ENCODE measurements around the gene EFHC1. TPM values are rescaled to one million over a fixed set of nuclear protein-coding genes. Genes with fewer than 3 reads are reported as not detected.

The EFHC1 gene
- polyA plus RNA-seq, 1 donor from 2014 or later, result 173 TPM

- Histone ChIP-seq H2AFZ (ENCODE audit: low read depth, low read length) (no peak overlapping the region), H3K4me3 (ENCODE audit: low read length) (no peak overlapping the region), H3K27ac (ENCODE audit: low read length) (no peak overlapping the region), H3K36me3 (ENCODE audit: insufficient read depth, low read length) (no peaks in the 10 kb centered on the region), H3K27me3 (ENCODE audit: insufficient read depth, low read depth, low read length) (no peaks in the 10 kb centered on the region), H3F3A (ENCODE audit: insufficient read depth, low read length, poor library complexity, severe bottlenecking) (no peaks in the 10 kb centered on the region), H3K4me2 (ENCODE audit: low read length) (no peak overlapping the region), H3K9me3 (ENCODE audit: low read length) (no peaks in the 10 kb centered on the region), H4K20me1 (ENCODE audit: insufficient read depth) (no peaks in the 10 kb centered on the region), H3K79me2 (replicated peaks; ENCODE audit: insufficient read depth, low read length) (no peaks in the 10 kb centered on the region), H3K9me2 (ENCODE audit: insufficient read depth, low read length) (no peaks in the 10 kb centered on the region), H3K9ac (ENCODE audit: low read length) (no peak overlapping the region)
- TF ChIP-seq SMC3 (conservative IDR thresholded peaks at IDR 0.05; ENCODE audit: poor library complexity), result no peak
- TF ChIP-seq CTCF (IDR thresholded peaks at IDR 0.05; ENCODE audit: poor library complexity, severe bottlenecking), result no peak
- no peak for TF ChIP-seq MXI1 (conservative IDR thresholded peaks at IDR 0.05; ENCODE audit: poor library complexity, severe bottlenecking)
- TF ChIP-seq TAF1 (IDR thresholded peaks at IDR 0.05; ENCODE audit: low read depth), result no peak
- TF ChIP-seq EP300 (conservative IDR thresholded peaks at IDR 0.05; ENCODE audit: poor library complexity, severe bottlenecking), result no peak
- no peak for TF ChIP-seq RAD21 (conservative IDR thresholded peaks at IDR 0.05)
- no peak for TF ChIP-seq REST (IDR thresholded peaks at IDR 0.05; ENCODE audit: borderline replicate concordance)
- TF ChIP-seq POLR2AphosphoS5 (IDR thresholded peaks at IDR 0.05), result no peak
- no peak for TF ChIP-seq EZH2 (IDR thresholded peaks at IDR 0.05; ENCODE audit: borderline replicate concordance, insufficient read depth, low read length, poor library complexity, severe bottlenecking)
Measured at GRCh38 chr6:52568320-52568719, 148.2 kb downstream of the EFHC1 start.

- H3K9ac ChIP-seq (ENCODE audit: low read length), result no peak overlapping the region
- H3K27ac ChIP-seq (ENCODE audit: low read length), result no peak overlapping the region
Measured at GRCh38 chr6:52570291-52570700, 150.2 kb downstream of the EFHC1 start.

More at GRCh38 chr6:52570291-52570700, 150.2 kb downstream of the EFHC1 start:
- no peak overlapping the region for H2AFZ ChIP-seq (ENCODE audit: low read depth, low read length)
- no peaks in the 10 kb centered on the region for H4K20me1 ChIP-seq (ENCODE audit: insufficient read depth)
- no peaks in the 10 kb centered on the region for H3K36me3 ChIP-seq (ENCODE audit: insufficient read depth, low read length)
- H3K4me3 ChIP-seq (ENCODE audit: low read length), result no peak overlapping the region
- H3K9me2 ChIP-seq (ENCODE audit: insufficient read depth, low read length), result no peaks in the 10 kb centered on the region
- no peaks in the 10 kb centered on the region for H3K79me2 ChIP-seq (replicated peaks; ENCODE audit: insufficient read depth, low read length)
- no peaks in the 10 kb centered on the region for H3F3A ChIP-seq (ENCODE audit: insufficient read depth, low read length, poor library complexity, severe bottlenecking)
- TF ChIP-seq RAD21 (conservative IDR thresholded peaks at IDR 0.05) (no peak), SMC3 (conservative IDR thresholded peaks at IDR 0.05; ENCODE audit: poor library complexity) (no peak), TAF1 (IDR thresholded peaks at IDR 0.05; ENCODE audit: low read depth) (no peak), POLR2AphosphoS5 (IDR thresholded peaks at IDR 0.05) (no peak), EZH2 (IDR thresholded peaks at IDR 0.05; ENCODE audit: borderline replicate concordance, insufficient read depth, low read length, poor library complexity, severe bottlenecking) (no peak), MXI1 (conservative IDR thresholded peaks at IDR 0.05; ENCODE audit: poor library complexity, severe bottlenecking) (no peak), EP300 (conservative IDR thresholded peaks at IDR 0.05; ENCODE audit: poor library complexity, severe bottlenecking) (no peak), REST (IDR thresholded peaks at IDR 0.05; ENCODE audit: borderline replicate concordance) (no peak), CTCF (IDR thresholded peaks at IDR 0.05; ENCODE audit: poor library complexity, severe bottlenecking) (no peak)
- no peaks in the 10 kb centered on the region for H3K9me3 ChIP-seq (ENCODE audit: low read length)
- H3K27me3 ChIP-seq (ENCODE audit: insufficient read depth, low read depth, low read length), result no peaks in the 10 kb centered on the region
- H3K4me2 ChIP-seq (ENCODE audit: low read length), result no peak overlapping the region

Data from neural cell (in vitro differentiated cells).